Measurements from ENCODE around the gene GUCY1A1. TPM values are rescaled to one million over a fixed set of nuclear protein-coding genes. Genes with fewer than 3 reads are reported as not detected.
A peak's percentile ranks its signal among the peaks of the same experiment; 100 is the strongest.

Gene GUCY1A1
- total RNA-seq, 1 experiment from 2014 or later: 0.20 TPM

GRCh38 chr4:155758481-155759371, 92.1 kb downstream of the GUCY1A1 start, which contains the start of gene GUCY1B1 (continued):
- TF ChIP-seq, protein P1, sequence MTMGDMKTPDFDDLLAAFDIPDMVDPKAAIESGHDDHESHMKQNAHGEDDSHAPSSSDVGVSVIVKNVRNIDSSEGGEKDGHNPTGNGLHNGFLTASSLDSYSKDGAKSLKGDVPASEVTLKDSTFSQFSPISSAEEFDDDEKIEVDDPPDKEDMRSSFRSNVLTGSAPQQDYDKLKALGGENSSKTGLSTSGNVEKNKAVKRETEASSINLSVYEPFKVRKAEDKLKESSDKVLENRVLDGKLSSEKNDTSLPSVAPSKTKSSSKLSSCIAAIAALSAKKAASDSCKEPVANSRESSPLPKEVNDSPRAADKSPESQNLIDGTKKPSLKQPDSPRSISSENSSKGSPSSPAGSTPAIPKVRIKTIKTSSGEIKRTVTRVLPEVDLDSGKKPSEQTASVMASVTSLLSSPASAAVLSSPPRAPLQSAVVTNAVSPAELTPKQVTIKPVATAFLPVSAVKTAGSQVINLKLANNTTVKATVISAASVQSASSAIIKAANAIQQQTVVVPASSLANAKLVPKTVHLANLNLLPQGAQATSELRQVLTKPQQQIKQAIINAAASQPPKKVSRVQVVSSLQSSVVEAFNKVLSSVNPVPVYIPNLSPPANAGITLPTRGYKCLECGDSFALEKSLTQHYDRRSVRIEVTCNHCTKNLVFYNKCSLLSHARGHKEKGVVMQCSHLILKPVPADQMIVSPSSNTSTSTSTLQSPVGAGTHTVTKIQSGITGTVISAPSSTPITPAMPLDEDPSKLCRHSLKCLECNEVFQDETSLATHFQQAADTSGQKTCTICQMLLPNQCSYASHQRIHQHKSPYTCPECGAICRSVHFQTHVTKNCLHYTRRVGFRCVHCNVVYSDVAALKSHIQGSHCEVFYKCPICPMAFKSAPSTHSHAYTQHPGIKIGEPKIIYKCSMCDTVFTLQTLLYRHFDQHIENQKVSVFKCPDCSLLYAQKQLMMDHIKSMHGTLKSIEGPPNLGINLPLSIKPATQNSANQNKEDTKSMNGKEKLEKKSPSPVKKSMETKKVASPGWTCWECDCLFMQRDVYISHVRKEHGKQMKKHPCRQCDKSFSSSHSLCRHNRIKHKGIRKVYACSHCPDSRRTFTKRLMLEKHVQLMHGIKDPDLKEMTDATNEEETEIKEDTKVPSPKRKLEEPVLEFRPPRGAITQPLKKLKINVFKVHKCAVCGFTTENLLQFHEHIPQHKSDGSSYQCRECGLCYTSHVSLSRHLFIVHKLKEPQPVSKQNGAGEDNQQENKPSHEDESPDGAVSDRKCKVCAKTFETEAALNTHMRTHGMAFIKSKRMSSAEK (CRISPR knock-in tag; IDR thresholded peaks at IDR 0.05; ENCODE audit: borderline replicate concordance): no peak
- TF ChIP-seq USF2 (CRISPR knock-in tag; IDR thresholded peaks at IDR 0.05): peak; percentile 8; the same call in 1 of the 2 replicates
- TF ChIP-seq CDX4 (CRISPR knock-in tag; IDR thresholded peaks at IDR 0.05; ENCODE audit: borderline replicate concordance): no peak
- TF ChIP-seq E2F5 (CRISPR knock-in tag; IDR thresholded peaks at IDR 0.05): no peak; the same call in 1 of the 2 replicates
- no peak for TF ChIP-seq FOXJ3 (CRISPR knock-in tag; IDR thresholded peaks at IDR 0.05; ENCODE audit: borderline replicate concordance)
- TF ChIP-seq, protein P2, sequence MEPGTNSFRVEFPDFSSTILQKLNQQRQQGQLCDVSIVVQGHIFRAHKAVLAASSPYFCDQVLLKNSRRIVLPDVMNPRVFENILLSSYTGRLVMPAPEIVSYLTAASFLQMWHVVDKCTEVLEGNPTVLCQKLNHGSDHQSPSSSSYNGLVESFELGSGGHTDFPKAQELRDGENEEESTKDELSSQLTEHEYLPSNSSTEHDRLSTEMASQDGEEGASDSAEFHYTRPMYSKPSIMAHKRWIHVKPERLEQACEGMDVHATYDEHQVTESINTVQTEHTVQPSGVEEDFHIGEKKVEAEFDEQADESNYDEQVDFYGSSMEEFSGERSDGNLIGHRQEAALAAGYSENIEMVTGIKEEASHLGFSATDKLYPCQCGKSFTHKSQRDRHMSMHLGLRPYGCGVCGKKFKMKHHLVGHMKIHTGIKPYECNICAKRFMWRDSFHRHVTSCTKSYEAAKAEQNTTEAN (CRISPR knock-in tag; IDR thresholded peaks at IDR 0.05): peak; percentile 74; the same call in 1 of the 2 replicates
- TF ChIP-seq, protein P3, sequence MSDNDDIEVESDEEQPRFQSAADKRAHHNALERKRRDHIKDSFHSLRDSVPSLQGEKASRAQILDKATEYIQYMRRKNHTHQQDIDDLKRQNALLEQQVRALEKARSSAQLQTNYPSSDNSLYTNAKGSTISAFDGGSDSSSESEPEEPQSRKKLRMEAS (CRISPR knock-in tag; IDR thresholded peaks at IDR 0.05): peak; percentile 97
- TF ChIP-seq, protein P4, sequence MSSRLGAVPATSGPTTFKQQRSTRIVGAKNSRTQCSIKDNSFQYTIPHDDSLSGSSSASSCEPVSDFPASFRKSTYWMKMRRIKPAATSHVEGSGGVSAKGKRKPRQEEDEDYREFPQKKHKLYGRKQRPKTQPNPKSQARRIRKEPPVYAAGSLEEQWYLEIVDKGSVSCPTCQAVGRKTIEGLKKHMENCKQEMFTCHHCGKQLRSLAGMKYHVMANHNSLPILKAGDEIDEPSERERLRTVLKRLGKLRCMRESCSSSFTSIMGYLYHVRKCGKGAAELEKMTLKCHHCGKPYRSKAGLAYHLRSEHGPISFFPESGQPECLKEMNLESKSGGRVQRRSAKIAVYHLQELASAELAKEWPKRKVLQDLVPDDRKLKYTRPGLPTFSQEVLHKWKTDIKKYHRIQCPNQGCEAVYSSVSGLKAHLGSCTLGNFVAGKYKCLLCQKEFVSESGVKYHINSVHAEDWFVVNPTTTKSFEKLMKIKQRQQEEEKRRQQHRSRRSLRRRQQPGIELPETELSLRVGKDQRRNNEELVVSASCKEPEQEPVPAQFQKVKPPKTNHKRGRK (CRISPR knock-in tag; IDR thresholded peaks at IDR 0.05; ENCODE audit: borderline replicate concordance): no peak
- 0 out of 2 replicates have a peak, but pooled peaks have one; percentile 53 for TF ChIP-seq SP1 (CRISPR knock-in tag; conservative IDR thresholded peaks at IDR 0.05)
- no peak for TF ChIP-seq ZNF396 (CRISPR knock-in tag; IDR thresholded peaks at IDR 0.05; ENCODE audit: borderline replicate concordance)
- peak; percentile 72 for TF ChIP-seq ETV6 (CRISPR knock-in tag; IDR thresholded peaks at IDR 0.05)
- TF ChIP-seq SOX15 (CRISPR knock-in tag; IDR thresholded peaks at IDR 0.05): no peak
- TF ChIP-seq, protein P5, sequence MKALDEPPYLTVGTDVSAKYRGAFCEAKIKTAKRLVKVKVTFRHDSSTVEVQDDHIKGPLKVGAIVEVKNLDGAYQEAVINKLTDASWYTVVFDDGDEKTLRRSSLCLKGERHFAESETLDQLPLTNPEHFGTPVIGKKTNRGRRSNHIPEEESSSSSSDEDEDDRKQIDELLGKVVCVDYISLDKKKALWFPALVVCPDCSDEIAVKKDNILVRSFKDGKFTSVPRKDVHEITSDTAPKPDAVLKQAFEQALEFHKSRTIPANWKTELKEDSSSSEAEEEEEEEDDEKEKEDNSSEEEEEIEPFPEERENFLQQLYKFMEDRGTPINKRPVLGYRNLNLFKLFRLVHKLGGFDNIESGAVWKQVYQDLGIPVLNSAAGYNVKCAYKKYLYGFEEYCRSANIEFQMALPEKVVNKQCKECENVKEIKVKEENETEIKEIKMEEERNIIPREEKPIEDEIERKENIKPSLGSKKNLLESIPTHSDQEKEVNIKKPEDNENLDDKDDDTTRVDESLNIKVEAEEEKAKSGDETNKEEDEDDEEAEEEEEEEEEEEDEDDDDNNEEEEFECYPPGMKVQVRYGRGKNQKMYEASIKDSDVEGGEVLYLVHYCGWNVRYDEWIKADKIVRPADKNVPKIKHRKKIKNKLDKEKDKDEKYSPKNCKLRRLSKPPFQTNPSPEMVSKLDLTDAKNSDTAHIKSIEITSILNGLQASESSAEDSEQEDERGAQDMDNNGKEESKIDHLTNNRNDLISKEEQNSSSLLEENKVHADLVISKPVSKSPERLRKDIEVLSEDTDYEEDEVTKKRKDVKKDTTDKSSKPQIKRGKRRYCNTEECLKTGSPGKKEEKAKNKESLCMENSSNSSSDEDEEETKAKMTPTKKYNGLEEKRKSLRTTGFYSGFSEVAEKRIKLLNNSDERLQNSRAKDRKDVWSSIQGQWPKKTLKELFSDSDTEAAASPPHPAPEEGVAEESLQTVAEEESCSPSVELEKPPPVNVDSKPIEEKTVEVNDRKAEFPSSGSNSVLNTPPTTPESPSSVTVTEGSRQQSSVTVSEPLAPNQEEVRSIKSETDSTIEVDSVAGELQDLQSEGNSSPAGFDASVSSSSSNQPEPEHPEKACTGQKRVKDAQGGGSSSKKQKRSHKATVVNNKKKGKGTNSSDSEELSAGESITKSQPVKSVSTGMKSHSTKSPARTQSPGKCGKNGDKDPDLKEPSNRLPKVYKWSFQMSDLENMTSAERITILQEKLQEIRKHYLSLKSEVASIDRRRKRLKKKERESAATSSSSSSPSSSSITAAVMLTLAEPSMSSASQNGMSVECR (CRISPR knock-in tag; IDR thresholded peaks at IDR 0.05; ENCODE audit: borderline replicate concordance): 0 out of 2 replicates have a peak, but pooled peaks have one; percentile 54
- TF ChIP-seq NR3C1 (CRISPR knock-in tag; conservative IDR thresholded peaks at IDR 0.05; ENCODE audit: low read depth): no peak

Measured in WTC11 (cell line).